NCI-H2107 (cell line): Measurements from ENCODE around the gene POLR2E.

Experiments
- DNase-seq: peaks from one replicate; lab custom pipeline; 2025; lab: John Stamatoyannopoulos, UW

The POLR2E gene

DNA sequence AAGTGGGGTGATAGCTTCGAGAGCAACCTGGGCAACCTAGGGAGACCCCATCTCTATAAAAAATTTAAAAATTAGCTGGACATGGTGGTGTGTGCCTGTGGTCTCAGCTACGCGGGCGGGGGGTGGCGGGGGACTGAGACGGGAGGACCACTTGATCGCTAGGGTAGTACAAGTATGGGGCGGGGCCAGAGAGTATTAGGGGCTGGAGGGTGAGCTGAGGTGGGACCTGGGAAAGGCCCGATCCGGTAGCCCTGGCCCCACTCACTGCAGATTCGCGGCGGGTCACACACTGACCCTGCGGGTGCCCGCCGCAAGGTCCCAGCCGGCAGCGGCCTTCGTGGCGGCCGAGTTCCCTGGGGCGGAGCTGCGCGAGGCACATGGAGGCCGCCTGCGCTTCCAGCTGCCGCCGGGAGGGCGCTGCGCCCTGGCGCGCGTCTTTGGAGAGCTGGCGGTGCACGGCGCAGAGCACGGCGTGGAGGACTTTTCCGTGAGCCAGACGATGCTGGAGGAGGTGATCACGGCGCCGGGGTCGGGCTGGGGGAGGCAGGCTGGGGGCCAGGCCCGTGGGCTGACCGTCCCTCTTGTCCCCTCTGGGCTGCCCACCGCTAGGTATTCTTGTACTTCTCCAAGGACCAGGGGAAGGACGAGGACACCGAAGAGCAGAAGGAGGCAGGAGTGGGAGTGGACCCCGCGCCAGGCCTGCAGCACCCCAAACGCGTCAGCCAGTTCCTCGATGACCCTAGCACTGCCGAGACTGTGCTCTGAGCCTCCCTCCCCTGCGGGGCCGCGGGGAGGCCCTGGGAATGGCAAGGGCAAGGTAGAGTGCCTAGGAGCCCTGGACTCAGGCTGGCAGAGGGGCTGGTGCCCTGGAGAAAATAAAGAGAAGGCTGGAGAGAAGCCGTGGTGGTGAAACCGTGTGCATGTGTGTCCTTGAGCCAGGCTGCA lies 30.2 kb downstream of the POLR2E start:
- DNase-seq: no peak

- DNase-seq: no peak
Observed at GRCh38 chr19:1063909-1064660, 31.1 kb downstream of the POLR2E start.

DNA sequence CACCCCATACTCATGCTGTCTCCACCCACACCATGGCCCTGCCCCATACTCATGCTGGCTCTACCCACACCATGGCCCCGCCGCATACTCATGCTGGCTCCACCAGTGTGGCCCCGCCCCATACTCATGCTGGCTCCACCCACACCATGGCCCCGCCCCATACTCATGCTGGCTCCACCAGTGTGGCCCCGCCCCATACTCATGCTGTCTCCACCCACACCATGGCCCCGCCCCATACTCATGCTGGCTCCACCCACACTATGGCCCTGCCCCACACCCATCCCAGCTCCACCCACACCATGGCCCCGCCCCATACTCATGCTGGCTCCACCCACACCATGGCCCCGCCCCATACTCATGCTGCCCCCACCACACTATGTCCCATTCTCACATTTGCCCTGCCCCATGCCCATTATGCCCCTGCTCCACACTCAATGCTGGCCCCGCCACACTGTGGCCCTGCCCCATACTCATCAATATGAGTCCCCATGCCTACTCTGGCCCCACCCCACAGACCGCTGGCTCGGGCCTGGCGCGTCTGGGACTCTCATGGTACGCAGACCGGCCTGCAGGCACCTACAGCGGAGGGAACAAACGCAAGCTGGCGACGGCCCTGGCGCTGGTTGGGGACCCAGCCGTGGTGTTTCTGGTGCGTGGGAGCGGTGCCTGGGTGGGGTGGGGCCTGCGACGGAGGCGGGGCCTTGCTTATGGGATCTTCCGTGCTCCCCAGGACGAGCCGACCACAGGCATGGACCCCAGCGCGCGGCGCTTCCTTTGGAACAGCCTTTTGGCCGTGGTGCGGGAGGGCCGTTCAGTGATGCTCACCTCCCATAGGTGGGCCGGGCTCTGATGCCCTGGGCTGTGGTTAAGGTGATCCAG lies 31.9 kb downstream of the POLR2E start:
- DNase-seq: no peak

DNA sequence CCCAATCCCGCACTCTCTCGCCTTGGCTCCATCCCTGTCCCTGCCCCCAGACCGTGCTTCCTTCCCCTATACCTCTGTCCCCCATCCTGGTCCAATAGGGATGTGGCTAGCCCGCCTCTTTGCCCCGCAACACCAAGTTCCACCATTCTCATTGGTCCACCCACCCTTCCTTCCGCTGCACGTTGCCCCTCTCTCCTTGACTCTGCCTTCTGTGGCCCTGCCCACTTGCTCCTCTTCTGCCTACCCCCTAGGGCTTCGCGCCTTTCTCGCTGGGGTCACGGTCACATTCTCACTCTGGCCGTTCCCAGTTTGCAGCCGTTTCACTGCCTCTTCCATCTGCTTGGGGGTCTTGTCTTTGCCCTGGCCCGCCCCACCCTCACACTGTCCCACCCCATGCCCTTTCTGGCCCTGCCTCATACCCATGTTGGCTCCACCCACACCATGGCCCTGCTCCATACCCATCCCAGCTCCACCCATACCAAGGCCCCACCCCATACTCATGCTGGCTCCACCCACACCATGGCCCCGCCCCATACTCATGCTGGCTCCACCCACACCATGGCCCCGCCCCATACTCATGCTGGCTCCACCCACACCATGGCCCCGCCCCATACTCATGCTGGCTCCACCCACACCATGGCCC lies 32.7 kb downstream of the POLR2E start:
- no peak for DNase-seq

DNA sequence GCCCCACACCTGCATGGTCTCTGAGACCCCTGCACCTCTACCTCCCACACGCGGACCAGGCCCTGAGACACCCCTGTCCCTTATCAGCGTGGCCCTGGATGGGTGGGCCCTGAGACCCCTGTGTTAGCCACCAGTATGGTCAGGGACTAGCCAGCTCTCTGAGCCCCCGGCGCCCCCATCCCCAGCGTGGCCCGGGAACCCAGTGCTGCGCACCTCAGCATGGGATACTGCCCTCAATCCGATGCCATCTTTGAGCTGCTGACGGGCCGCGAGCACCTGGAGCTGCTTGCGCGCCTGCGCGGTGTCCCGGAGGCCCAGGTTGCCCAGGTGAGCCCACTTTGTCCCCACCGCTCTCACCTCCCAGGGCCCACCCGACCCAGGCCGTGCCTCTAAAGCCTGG lies 33.2 kb downstream of the POLR2E start:
- no peak for DNase-seq

- DNase-seq: no peak
Observed at GRCh38 chr19:1060689-1061088, 34.5 kb downstream of the POLR2E start.

GRCh38 chr19:1058112-1058511 lies 37.1 kb downstream of the POLR2E start:
- no peak for DNase-seq

- DNase-seq: no peak
Observed at GRCh38 chr19:1057176-1057855, 37.9 kb downstream of the POLR2E start.

GRCh38 chr19:1055886-1056620 lies 39.1 kb downstream of the POLR2E start:
- no peak for DNase-seq

GRCh38 chr19:1055028-1055425 lies 40.1 kb downstream of the POLR2E start:
- no peak for DNase-seq

- DNase-seq: no peak
Observed at GRCh38 chr19:1054102-1055027, 40.8 kb downstream of the POLR2E start.

DNA sequence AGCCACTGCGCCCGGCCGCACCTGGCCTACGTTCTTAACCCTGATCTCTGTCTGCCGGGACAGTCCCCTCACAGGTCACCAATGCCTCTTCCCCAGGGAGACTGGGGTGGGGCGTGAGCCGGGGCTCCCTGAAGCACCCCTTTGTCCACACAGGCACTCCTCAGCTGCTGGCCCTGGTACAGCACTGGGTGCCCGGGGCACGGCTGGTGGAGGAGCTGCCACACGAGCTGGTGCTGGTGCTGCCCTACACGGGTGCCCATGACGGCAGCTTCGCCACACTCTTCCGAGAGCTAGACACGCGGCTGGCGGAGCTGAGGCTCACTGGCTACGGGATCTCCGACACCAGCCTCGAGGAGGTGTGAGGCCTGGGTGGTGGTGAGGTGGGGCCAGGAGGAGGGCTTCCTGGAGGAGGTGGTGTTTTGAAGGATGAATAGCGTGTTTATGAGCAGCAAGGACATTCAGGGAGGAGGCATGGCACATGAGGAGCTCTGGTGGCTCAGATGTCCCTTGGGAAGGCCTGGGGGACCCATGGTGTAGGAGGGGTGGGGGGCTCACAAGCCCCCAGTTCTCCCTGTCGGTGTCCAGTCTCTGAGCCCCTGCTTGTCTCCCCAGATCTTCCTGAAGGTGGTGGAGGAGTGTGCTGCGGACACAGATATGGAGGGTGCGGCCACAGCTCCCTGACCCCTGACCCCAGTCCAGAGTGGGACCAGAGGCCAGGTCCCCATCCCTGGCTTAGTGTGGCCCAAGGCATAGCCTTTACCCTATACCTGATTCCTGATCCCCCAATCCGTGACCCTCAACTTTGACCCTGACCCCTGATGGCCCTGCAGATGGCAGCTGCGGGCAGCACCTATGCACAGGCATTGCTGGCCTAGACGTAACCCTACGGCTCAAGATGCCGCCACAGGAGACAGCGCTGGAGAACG lies 41.7 kb downstream of the POLR2E start:
- DNase-seq: no peak

DNA sequence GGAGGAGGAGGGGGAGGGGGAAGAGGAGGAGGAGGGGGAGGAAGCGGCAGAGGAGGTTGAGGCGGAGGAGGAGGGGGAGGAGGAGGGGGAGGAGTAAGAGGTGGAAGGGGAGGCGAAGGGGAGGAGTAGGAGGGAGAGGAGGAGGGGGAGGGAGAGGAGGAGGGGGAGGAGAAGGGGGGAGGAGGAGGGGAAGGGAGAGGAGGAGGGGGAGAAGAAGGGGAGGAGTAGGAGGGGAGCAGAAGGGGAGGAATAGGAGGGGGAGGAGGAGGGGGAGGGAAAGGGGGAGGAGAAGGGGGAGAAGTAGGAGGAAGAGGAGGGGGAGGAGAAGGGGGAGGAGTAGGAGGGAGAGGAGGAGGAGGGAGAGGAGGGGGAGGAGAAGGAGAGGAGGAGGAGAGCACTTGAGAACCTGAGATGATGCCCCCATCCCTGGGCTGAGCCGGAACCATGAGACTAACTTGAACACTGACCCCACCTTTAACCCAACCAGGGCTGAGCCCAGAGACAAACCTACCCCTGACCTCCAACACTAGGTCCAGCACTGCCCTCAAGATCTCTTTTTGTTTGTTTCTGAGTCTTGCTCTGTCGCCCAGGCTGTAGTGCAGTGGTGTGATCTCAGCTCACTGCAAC lies 42.7 kb downstream of the POLR2E start:
- DNase-seq: no peak

DNA sequence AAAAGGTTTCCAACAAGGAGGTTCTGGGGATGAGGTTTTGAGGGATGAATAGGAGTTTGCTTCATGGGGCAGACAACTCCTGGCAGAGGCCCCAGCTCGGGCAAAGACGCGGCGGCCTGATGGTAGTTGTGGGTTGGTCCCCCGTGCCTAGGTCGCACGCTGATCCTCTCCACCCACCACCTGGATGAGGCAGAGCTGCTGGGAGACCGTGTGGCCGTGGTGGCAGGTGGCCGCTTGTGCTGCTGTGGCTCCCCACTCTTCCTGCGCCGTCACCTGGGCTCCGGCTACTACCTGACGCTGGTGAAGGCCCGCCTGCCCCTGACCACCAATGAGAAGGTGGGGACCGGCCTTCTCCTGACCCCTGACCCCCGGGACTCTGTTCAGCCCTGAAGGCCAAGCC lies 43.4 kb downstream of the POLR2E start:
- DNase-seq: no peak

- DNase-seq: no peak
Observed at GRCh38 chr19:1050989-1051788, 44.0 kb downstream of the POLR2E start.

GRCh38 chr19:1049800-1050199 lies 45.4 kb downstream of the POLR2E start:
- no peak for DNase-seq

- no peak for DNase-seq
Observed at GRCh38 chr19:1049106-1049505, 46.1 kb downstream of the POLR2E start.
